SJSA1 (cell line): ENCODE data around the gene ARL4A. TPM values are rescaled to one million over a fixed set of nuclear protein-coding genes. Genes with fewer than 3 reads are reported as not detected.

ENCODE experiments used
- DNase-seq, 2 experiments: peaks; one replicate each; pipeline ENCODE4 v3.0.0-alpha.2; 2015 to 2020; ENCODE audit warnings: low spot score in 2 of 2, low read depth in 1 of 2
- H3K27ac ChIP-seq: fragments of 250-450 bp; sonication (Bioruptor Pico); 2 replicates; pipeline ENCODE4 v1.5.1; 2020; ENCODE audit warnings: mild to moderate bottlenecking, moderate library complexity
- H3K27me3 ChIP-seq: fragments of 250-450 bp; sonication (Bioruptor Pico); replicated peaks from 2 replicates; pipeline ENCODE4 v1.5.1; 2020; ENCODE audit warnings: mild to moderate bottlenecking, moderate library complexity
- H3K36me3 ChIP-seq: fragments of 250-450 bp; sonication (Bioruptor Pico); 2 replicates; pipeline ENCODE4 v1.5.1; 2020; ENCODE audit warnings: mild to moderate bottlenecking
- H3K4me1 ChIP-seq: fragments of 250-450 bp; sonication (Bioruptor Pico); replicated peaks from 2 replicates; pipeline ENCODE4 v1.6.1; 2021; ENCODE audit warnings: mild to moderate bottlenecking
- H3K4me3 ChIP-seq: fragments of 250-450 bp; sonication (Bioruptor Pico); 2 replicates; pipeline ENCODE4 v1.5.1; 2020; ENCODE audit warnings: mild to moderate bottlenecking
- H3K9me3 ChIP-seq: fragments of 250-450 bp; sonication (Bioruptor Pico); replicated peaks from 2 replicates; pipeline ENCODE4 v1.5.1; 2020; ENCODE audit warnings: mild to moderate bottlenecking
- total RNA-seq: library from RNA; depleted of rRNA; stranded (reverse); fragments of >200 nt; shearing (Covaris generic); gene quantifications from 2 replicates; pipeline ENCODE4 v1.2.3, GENCODE V29; 2014

The ARL4A gene
- total RNA-seq, 1 experiment from 2014 or later = 29.6 TPM

DNA sequence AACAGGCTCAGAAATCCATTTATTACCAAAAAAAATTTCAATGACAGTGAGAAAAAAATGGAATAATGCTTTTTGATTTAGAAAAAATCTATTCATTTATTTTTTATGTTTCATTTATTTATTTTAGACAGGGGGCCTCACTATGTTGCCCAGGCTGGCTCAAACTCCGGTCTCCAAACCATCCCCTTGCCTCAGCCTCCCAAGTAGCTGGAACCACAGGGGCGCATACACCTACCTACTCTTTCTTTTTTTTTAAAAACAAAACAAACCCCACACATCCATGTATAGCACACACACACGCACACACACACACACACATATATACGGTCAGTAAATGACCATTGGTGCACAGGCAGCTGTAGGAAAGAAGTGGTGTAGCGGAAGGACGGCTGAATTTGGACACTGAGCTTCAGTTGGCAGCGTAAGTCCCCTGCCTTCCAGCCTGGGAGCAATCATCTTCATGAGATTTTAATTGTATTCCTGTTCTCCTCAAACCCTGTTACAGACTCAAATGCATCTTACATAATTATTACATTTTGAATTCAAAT is 28.8 kb downstream of the ARL4A start:
- Histone ChIP-seq H3K9me3 (no peaks in the 10 kb centered on the region), H3K27ac (peak overlapping the region; percentile 54), H3K27me3 (no peaks in the 10 kb centered on the region), H3K4me1 (peaks cover 29% of the 10 kb centered on the region), H3K36me3 (no peaks in the 10 kb centered on the region), H3K4me3 (no peak overlapping the region)
- DNase-seq = no peak

- Histone ChIP-seq H3K4me3 (no peak overlapping the region), H3K4me1 (peaks cover 29% of the 10 kb centered on the region), H3K27ac (no peak overlapping the region), H3K36me3 (no peaks in the 10 kb centered on the region), H3K27me3 (no peaks in the 10 kb centered on the region), H3K9me3 (no peaks in the 10 kb centered on the region)
- no peak for DNase-seq
These were observed 29.3 kb downstream of the ARL4A start for GRCh38 chr7:12716722-12717121.

DNA sequence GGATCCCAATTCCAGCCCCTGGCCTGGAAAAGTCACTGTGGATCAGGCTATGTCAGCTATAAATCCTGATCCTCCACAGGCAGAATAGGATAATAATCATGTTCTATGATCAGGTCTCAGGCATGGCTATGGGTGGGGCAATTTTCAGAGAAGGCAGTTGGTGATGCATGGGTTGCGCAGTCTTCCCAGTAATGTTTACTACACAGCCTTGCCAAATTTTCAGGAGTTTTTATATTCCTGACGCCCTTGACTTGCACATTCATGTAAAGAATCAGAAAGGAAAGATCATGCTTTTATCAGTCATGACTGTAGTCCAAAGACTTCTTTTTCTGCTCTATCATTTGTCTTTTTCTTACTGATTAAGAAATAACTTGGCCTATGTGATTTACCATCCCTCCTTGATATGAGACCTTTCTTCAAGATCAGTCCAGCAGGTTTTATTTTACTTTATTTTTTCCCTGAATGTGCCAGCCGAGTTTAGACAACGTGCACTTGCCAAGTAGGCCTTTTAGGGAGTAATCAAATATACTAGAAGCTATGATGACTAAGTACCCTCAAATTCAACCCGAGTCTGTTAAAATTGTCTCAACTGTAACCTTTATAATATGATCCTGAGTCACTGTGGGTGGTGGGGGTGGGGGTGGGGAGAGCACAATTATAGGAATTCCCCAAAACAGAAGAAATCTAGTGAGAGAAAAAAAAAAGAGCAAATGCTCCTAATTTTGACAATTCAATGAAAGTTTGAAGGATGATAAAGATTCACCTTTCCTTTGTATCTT is 31.9 kb downstream of the ARL4A start:
- peak overlapping the region; percentile 64 for H3K27ac ChIP-seq
- H3K36me3 ChIP-seq = no peaks in the 10 kb centered on the region
- H3K27me3 ChIP-seq = no peaks in the 10 kb centered on the region
- H3K4me3 ChIP-seq = no peak overlapping the region
- DNase-seq = peak in 1 of 2 experiments; percentile 44
- no peaks in the 10 kb centered on the region for H3K9me3 ChIP-seq
- peaks cover 29% of the 10 kb centered on the region for H3K4me1 ChIP-seq

DNA sequence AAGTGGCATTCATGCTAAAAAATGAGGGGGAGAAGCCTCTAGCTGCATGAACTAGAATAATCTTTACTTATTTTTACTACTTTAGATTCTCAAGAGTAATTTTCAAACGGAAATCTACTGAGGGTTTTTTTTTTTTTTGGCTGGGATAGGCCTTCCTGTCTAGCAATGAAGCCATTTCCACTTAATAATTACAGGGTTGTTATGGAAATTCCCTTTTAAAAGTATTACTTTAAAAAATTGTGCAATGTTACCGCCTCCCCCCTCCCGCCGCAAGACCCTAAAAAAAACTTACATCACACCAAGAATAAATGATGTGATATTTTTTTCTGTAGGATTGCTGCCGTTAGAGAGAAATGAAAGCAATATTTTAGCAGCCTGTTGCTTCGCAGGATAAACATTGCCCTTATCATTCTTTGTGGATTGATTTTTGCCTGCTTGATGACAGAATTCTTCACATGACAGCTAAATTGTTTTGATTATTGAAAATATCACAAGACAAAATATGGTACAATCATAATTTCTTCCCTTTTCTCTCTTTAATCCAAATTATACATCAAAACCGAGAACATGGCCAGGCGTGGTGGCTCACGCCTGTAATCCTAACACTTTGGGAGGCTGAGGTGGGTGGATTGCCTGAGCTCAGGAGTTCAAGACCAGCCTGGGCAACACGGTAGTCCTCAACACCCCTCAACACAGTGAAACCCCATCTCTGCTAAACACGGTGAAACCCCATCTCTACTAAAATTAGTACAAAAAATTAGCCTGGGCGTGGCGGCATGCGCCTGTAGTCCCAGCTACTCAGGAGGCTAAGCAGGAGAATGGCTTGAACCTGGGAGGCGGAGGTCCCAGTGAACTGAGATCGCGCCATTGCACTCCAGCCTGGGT is 32.8 kb downstream of the ARL4A start:
- Histone ChIP-seq H3K27ac (peak overlapping the region; percentile 64), H3K9me3 (no peaks in the 10 kb centered on the region), H3K4me3 (no peak overlapping the region), H3K4me1 (peaks cover 25% of the 10 kb centered on the region), H3K36me3 (no peaks in the 10 kb centered on the region), H3K27me3 (no peaks in the 10 kb centered on the region)
- DNase-seq = no peak

DNA sequence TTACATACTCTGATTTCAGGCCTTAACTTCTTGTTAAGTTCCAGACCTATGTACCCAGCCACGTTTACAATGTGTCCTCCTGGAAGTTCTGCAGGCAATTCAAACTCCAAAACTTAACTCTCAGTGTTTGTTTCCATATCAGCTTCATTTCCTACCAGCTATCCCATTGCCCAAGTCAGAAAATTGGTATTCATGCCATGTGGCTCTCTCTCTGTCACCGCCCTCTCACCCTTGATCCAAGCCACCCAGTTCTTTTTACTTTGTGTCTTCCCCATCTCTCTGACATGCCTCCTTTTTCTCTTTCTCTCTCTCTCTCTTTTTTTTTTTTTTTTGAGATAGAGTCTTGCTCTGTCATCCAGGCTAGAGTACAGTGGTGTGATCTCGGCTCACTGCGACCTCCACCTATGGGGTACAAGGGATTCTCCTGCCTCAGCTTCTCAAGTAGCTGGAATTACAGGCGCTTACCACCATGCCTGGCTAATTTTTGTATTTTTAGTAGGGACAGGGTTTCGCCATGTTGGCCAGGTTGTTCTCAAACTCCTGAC is 33.9 kb downstream of the ARL4A start:
- Histone ChIP-seq H3K27me3 (no peaks in the 10 kb centered on the region), H3K36me3 (no peaks in the 10 kb centered on the region), H3K4me3 (no peak overlapping the region), H3K9me3 (no peaks in the 10 kb centered on the region), H3K4me1 (peaks cover 18% of the 10 kb centered on the region), H3K27ac (no peak overlapping the region)
- DNase-seq = no peak

- Histone ChIP-seq H3K36me3 (no peaks in the 10 kb centered on the region), H3K27me3 (no peaks in the 10 kb centered on the region), H3K4me3 (no peak overlapping the region), H3K4me1 (peaks cover 13% of the 10 kb centered on the region), H3K27ac (no peak overlapping the region), H3K9me3 (no peaks in the 10 kb centered on the region)
- no peak for DNase-seq
These were observed 34.7 kb downstream of the ARL4A start for GRCh38 chr7:12722136-12722535.

- no peak for DNase-seq
- Histone ChIP-seq H3K27me3 (no peaks in the 10 kb centered on the region), H3K36me3 (no peaks in the 10 kb centered on the region), H3K9me3 (no peaks in the 10 kb centered on the region), H3K4me3 (no peak overlapping the region), H3K27ac (no peak overlapping the region), H3K4me1 (peaks cover 13% of the 10 kb centered on the region)
These were observed 35.5 kb downstream of the ARL4A start for GRCh38 chr7:12722636-12723605.

- no peak for DNase-seq
- peaks cover 4% of the 10 kb centered on the region; the same call in 1 of the 2 replicates for H3K4me1 ChIP-seq
- H3K27ac ChIP-seq = no peak overlapping the region
- no peak overlapping the region for H3K4me3 ChIP-seq
- H3K36me3 ChIP-seq = no peaks in the 10 kb centered on the region
- H3K27me3 ChIP-seq = no peaks in the 10 kb centered on the region
- no peaks in the 10 kb centered on the region for H3K9me3 ChIP-seq
These were observed 38.3 kb downstream of the ARL4A start for GRCh38 chr7:12725575-12726316.

DNA sequence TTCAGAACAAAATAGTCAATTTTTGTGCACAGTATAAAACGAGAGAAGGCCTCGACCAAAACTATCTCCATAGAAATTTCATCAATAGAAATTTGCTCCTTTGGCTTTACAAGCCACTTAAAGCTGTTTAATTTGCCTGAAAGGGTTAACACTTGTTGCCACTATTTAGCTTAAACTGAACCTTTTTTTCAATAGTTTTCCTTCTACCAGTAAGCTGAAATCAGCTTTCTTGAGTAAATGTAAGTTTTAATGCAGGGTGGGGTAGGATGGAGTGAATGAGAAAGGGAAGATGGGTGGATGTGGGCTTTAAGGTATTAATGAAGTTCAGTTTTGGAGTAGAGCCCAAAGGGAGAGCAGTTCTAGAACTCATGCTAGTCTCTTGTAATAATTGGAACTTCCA is 39.5 kb downstream of the ARL4A start:
- no peaks in the 10 kb centered on the region for H3K27me3 ChIP-seq
- no peak overlapping the region for H3K4me3 ChIP-seq
- H3K4me1 ChIP-seq = peaks cover 4% of the 10 kb centered on the region; the same call in 1 of the 2 replicates
- no peaks in the 10 kb centered on the region for H3K36me3 ChIP-seq
- no peak overlapping the region for H3K27ac ChIP-seq
- H3K9me3 ChIP-seq = no peaks in the 10 kb centered on the region
- no peak for DNase-seq

GRCh38 chr7:12727455-12728191 is 40.2 kb downstream of the ARL4A start:
- Histone ChIP-seq H3K4me1 (peaks cover 4% of the 10 kb centered on the region; the same call in 1 of the 2 replicates), H3K27me3 (no peaks in the 10 kb centered on the region), H3K4me3 (no peak overlapping the region), H3K36me3 (no peaks in the 10 kb centered on the region), H3K9me3 (no peaks in the 10 kb centered on the region), H3K27ac (no peak overlapping the region)
- DNase-seq = no peak

- Histone ChIP-seq H3K27ac (no peak overlapping the region), H3K9me3 (no peaks in the 10 kb centered on the region), H3K4me3 (no peak overlapping the region), H3K36me3 (no peaks in the 10 kb centered on the region), H3K4me1 (peaks cover 4% of the 10 kb centered on the region; the same call in 1 of the 2 replicates), H3K27me3 (no peaks in the 10 kb centered on the region)
- DNase-seq = no peak
These were observed 40.7 kb downstream of the ARL4A start for GRCh38 chr7:12728192-12728538.

- Histone ChIP-seq H3K36me3 (no peaks in the 10 kb centered on the region), H3K4me1 (peaks cover 4% of the 10 kb centered on the region; the same call in 1 of the 2 replicates), H3K4me3 (no peak overlapping the region), H3K27ac (no peak overlapping the region), H3K9me3 (no peaks in the 10 kb centered on the region), H3K27me3 (no peaks in the 10 kb centered on the region)
- DNase-seq = peak; percentile 40 to 60
These were observed 41.7 kb downstream of the ARL4A start for GRCh38 chr7:12729112-12729511.
